Kidney epithelial cell (primary cell): ENCODE results near the gene ITGA2. TPM values are rescaled to one million over a fixed set of nuclear protein-coding genes. Genes with fewer than 3 reads are reported as not detected.

Source experiments
- DNase-seq: peaks from one replicate; pipeline ENCODE4 v3.0.0-alpha.2; 2010; ENCODE audit warnings: low read depth
- H3K27me3 ChIP-seq: 2 replicates; pipeline ENCODE4 v1.6.0; 2011; ENCODE audit warnings: low read length; ENCODE audit not compliant: control insufficient read depth, insufficient read depth
- H3K36me3 ChIP-seq: 2 replicates; pipeline ENCODE4 v1.5.1; 2011; ENCODE audit warnings: low read length; ENCODE audit not compliant: control insufficient read depth, insufficient read depth
- H3K4me3 ChIP-seq: 2 replicates; pipeline ENCODE4 v1.5.1; 2011; ENCODE audit warnings: low read depth, mild to moderate bottlenecking, control low read depth, low read length
- total RNA-seq: library from RNA; depleted of rRNA; stranded (reverse); fragments of >200 nt; gene quantifications from 2 replicates; pipeline ENCODE4 v1.2.3, GENCODE V29; 2015
- TF ChIP-seq, protein P1 (sequence below): IDR thresholded peaks from 2 replicates; pipeline ENCODE4 v1.5.1; 2011; ENCODE audit warnings: mild to moderate bottlenecking, moderate library complexity, low read length, control low read depth, inconsistent platforms; ENCODE audit not compliant: insufficient read depth, poor library complexity, severe bottlenecking

Gene ITGA2
- total RNA-seq, 1 donor from 2014 or later: 62.0 TPM

DNA sequence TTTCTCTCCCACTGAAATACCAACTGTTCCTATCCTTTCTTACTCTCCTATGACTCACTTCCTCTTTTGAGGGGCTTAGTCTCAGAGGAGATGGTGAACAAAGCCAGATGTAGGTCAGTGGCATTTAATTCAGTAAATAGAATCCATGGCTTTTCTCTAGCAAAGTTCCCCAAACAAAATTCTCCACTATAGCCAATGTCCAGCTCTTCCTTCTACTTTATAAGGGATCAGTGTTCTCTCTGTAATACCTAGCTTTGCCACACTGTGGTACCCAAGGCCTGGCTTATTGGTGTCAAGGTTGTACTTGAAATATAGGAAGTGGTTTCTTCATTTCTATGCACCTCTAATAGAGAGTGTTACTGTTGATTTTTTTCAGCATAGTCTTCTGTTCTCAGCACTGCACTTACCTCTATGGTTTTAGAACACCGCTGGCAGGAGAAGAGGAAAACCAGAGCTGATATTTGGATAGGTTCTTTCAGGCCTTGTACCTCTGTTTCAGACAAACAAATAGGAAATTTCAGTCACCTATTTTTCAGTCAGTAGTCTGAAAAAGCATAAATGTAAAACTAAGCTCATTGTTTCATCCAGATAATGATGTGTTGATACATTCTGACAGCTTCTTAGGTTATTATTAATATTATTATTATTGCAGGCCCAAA, 40.6 kb upstream of the ITGA2 start:
- Histone ChIP-seq H3K27me3 (no peaks in the 10 kb centered on the region), H3K4me3 (no peak overlapping the region), H3K36me3 (no peaks in the 10 kb centered on the region)
- DNase-seq: peak; percentile 28
- TF ChIP-seq, protein P1, sequence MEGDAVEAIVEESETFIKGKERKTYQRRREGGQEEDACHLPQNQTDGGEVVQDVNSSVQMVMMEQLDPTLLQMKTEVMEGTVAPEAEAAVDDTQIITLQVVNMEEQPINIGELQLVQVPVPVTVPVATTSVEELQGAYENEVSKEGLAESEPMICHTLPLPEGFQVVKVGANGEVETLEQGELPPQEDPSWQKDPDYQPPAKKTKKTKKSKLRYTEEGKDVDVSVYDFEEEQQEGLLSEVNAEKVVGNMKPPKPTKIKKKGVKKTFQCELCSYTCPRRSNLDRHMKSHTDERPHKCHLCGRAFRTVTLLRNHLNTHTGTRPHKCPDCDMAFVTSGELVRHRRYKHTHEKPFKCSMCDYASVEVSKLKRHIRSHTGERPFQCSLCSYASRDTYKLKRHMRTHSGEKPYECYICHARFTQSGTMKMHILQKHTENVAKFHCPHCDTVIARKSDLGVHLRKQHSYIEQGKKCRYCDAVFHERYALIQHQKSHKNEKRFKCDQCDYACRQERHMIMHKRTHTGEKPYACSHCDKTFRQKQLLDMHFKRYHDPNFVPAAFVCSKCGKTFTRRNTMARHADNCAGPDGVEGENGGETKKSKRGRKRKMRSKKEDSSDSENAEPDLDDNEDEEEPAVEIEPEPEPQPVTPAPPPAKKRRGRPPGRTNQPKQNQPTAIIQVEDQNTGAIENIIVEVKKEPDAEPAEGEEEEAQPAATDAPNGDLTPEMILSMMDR: peak; percentile 74

DNA sequence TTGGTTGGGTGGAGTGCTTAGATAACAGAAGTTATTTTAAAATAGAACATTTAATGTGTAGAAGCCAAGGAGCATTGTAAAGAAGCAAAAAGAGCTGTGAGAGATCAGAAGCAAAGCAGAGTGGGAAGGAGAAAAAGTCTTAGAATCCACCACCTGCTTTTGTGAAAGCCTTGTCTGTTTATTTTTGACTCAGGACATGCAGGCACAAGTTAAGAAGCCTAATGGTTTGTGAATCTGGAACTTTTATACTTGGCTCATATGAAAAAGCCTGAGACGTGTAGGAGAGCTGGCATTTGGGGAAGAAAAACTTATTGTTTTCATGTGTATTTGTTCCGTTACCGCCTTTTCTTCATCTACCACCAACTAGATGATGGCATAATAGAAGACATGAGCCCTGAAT, 38.5 kb upstream of the ITGA2 start:
- DNase-seq: no peak
- Histone ChIP-seq H3K27me3 (no peaks in the 10 kb centered on the region), H3K4me3 (no peak overlapping the region), H3K36me3 (no peaks in the 10 kb centered on the region)
- TF ChIP-seq, protein P1: no peak

DNA sequence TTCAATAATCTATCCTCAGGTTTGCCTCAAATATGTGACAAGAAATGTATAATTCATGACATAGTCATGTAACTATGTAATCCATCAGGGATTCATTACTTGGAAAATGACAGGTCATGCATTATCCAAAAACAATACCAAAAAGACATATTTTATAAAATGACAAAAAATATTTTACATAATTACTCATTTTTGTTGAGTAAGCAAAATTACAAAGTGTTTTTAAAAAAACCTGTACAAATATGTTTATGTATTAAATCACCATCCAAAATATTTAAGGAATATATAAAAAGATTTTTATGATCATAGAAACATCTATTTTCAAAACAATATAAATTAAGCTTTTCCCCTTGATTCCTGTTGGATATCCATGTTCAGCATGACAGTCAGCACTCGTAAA, 36.7 kb upstream of the ITGA2 start:
- DNase-seq: no peak
- Histone ChIP-seq H3K27me3 (no peaks in the 10 kb centered on the region), H3K4me3 (no peak overlapping the region), H3K36me3 (no peaks in the 10 kb centered on the region)
- TF ChIP-seq, protein P1: no peak

DNA sequence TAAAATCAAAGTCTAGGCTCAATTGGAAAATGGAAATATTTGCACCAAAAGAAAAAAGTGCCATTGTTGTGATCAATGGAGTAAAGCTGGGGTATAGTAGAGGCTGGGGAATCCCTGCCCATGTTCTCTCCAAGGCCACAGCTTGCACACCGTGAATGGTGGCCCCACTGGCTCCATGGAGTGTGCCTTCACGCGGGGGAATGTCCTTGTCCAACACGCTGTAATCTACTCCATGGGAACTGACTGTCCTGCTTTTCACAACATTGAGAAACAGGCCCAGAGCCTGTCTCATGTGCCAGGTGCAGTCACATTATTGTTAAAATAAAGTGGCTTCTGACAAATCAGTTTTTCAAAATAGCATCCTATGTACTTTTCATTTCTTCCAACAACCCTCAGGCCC, 33.1 kb upstream of the ITGA2 start:
- TF ChIP-seq, protein P1: no peak
- DNase-seq: no peak

DNA sequence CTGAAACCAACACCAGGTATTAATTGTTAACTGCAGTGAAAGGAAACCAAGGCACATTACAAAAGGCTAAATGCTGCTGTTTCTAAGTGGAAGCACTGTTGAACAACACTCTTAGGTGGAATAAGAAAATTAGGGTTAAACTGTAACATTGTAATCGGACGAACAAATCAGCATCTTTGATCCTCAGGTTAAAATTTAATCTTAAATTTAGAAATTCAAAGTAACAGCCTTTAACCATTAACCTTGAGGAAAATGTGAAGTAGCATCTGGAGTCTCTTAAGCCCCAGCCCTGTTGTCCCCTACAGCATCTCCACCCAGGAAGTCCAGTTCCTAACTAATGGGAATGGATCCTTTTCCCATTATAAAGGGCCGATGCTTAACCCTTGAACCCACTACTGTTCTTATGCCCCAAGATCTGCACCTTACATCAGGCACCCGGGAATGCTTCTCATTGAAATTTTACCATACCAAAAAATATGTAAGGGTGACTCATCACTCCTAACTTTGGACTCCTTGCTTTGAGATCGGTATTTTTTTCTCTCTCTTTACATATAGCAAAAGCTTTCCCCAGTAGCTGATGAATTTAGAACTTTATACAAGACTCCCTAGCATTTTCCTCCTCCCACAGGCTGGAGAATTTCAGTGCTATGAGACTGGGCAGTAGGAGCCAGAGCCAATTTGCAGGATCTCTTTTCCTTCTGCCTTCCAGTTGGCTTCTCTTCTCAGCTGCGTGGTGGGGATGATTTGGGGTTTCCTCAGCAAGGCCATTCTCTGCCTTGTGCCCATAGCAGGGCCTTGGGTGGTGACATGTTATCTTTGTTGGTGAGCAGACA, 32.0 kb upstream of the ITGA2 start:
- Histone ChIP-seq H3K4me3 (no peak overlapping the region), H3K27me3 (no peaks in the 10 kb centered on the region), H3K36me3 (no peaks in the 10 kb centered on the region)
- DNase-seq: peak; percentile 14
- TF ChIP-seq, protein P1: no peak

More for the DNA sequence above, 33.1 kb upstream of the ITGA2 start:
- H3K27me3 ChIP-seq: no peaks in the 10 kb centered on the region
- no peak overlapping the region for H3K4me3 ChIP-seq
- no peaks in the 10 kb centered on the region for H3K36me3 ChIP-seq
